GM19351 (cell line): ENCODE measurements around the gene NCKAP5.

Experiments used
- ATAC-seq: cut with Tn5 transposase; IDR thresholded peaks from one replicate; pipeline ENCODE4 v1.9.1; 2021; ENCODE audit warnings: mild to moderate bottlenecking, moderate library complexity; ENCODE audit not compliant: unreplicated experiment

Gene NCKAP5

GRCh38 chr2:133360190-133360589 lies 208.1 kb downstream of the NCKAP5 start:
- ATAC-seq, result no peak

DNA sequence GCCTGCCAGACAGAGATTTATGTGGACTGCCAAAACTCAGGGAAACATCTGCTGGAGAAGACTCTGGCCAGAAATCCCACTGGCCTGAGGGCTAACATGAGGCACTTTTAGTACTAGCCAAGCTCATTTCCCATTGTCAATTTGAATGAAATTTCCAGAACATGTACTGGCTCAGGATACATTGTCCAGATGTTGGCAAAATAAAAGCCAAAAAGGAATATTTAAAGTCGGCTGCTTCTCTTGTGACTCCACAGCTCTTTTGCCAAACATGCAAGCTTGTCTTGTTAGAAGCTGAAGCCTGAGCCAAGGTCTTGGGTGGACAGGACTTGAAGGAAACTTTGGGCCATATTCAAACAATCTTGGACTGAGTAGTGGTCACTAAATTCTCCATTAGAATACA lies 215.5 kb downstream of the NCKAP5 start:
- no peak for ATAC-seq

DNA sequence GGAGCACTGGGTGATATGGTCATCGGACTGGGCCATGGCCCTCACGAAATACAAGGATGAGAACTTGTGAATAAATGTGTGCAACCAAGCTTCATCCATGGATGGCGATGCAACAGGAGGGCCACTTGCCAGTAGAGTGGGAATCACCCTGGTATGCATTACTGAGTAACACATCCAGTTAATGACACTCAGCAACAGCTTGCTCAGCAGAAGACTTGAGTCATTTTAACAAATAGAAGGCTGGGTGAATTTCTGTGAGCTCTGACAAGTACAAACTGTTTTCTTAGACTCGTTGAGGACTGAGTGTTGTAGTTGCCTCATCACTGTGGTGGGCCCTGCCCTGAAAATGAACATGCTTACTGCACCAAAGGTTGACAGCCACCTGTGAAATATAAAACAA lies 221.6 kb downstream of the NCKAP5 start:
- no peak for ATAC-seq

DNA sequence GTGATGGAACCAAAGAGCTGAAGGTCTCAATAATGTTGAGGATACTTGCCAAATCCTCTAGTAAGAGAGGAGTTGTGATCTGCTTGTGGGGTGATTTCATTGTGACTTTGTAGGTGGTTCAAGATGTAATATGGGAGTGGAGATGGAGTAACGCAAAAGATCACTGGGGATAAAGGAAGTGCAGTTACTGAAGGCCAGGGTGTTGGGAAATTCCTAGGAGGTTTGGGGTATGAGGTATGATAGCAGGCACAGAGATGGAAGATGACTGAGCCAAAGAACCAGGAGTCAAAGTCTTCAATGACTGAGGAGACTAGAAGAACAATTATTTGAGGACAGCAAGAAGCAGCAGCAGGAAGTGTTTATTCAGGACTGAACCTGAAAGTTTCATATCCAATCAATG lies 222.6 kb downstream of the NCKAP5 start:
- ATAC-seq, result no peak

GRCh38 chr2:133344849-133345248 lies 223.4 kb downstream of the NCKAP5 start:
- ATAC-seq, result no peak

DNA sequence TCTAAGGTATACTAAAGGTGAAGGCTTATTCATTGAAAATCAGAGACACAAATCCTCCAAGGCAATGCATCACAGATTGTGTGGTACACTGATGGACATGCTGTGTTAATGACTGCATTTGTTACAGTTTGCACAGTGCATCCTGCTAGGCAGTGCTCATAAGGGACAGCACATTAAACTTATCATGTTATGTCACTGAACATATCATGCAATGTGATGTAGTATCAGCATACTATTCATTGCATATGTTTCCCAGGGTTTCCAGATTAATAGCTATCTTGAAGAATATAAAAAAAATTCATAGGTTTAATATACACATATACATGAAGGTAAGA lies 225.3 kb downstream of the NCKAP5 start:
- ATAC-seq, result no peak

GRCh38 chr2:133342286-133343017 lies 225.8 kb downstream of the NCKAP5 start:
- no peak for ATAC-seq

GRCh38 chr2:133341575-133341974 lies 226.7 kb downstream of the NCKAP5 start:
- no peak for ATAC-seq

- no peak for ATAC-seq
These were observed 230.0 kb downstream of the NCKAP5 start for GRCh38 chr2:133338224-133338623.

GRCh38 chr2:133334923-133335322 lies 233.3 kb downstream of the NCKAP5 start:
- ATAC-seq, result no peak

- no peak for ATAC-seq
These were observed 235.1 kb downstream of the NCKAP5 start for GRCh38 chr2:133333181-133333580.

DNA sequence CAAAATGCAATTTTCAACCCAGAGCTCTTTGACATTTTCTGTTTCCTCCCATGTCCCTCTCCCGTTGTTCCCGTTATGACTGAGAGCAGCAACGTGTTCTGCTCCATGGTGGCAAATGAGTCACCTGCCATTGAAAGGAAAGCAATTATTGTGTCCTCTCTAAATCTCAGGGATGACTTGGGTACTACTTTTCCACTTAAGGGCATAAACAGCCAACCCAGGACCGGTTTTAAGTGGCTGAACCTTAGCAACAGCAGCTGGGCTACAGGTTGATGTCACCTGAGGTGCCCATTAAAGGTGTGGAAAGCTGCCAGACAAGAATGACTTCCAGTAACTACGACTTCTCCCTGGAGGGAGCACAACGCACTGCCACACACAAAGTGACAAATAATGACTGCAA lies 236.8 kb downstream of the NCKAP5 start:
- no peak for ATAC-seq

- ATAC-seq, result no peak
These were observed 241.4 kb downstream of the NCKAP5 start for GRCh38 chr2:133326652-133327397.

GRCh38 chr2:133324150-133324561 lies 244.1 kb downstream of the NCKAP5 start:
- no peak for ATAC-seq

DNA sequence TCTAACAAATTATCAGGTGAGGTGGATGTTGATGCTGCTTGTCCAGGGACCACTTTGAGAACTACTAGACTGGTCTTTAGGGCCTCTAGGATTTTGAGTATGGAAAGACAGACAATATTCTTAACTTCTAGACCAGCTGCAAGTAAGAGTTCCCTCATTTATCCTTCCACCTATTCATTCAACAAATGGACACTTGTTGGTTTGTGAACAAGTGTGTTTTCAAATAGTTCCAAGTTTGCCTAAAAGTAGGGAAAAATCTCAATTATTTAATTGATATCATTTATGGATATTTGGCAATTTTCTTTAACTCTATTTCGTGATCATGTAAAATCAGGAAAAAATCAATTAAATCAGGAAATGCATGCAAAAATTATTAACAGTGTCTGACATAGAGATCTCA lies 245.4 kb downstream of the NCKAP5 start:
- no peak for ATAC-seq

DNA sequence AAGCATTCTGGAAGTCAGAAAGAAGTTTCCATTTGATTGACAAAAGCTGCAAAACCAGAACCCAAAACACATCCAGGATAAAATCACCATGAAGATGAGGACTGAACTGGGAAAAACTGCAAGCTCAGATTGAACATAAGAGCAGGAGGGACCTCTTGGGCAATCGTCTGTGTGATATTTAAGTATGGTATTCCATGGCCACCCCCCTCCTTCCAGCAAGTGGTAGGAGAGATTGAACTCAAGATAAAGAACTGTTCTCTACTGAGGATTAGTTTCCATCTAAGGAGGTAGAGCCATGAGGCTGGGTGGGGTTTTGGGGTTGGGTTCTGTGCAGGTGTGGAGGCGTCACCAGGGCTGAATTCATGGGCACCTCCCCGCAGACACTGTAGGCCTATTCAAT lies 251.1 kb downstream of the NCKAP5 start:
- ATAC-seq, result no peak

DNA sequence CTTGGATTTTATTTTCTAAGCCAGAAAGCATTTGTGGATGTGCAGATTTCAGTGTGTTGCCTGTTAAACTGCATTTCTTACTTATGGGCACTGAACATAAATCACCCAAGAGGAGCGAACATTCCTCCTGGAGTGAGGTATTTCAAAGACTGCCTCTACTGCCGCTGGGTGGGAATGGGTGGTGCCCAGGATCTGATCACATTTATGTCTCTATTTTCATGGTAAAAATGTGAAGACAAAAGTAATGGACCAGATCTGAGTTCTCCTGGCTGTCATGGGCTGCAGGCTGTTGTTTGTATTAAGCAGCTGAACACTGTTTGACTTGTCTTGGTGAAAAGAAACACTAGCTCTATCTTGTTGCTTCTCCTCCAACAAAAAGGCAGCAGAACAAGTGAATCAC lies 251.7 kb downstream of the NCKAP5 start:
- no peak for ATAC-seq

DNA sequence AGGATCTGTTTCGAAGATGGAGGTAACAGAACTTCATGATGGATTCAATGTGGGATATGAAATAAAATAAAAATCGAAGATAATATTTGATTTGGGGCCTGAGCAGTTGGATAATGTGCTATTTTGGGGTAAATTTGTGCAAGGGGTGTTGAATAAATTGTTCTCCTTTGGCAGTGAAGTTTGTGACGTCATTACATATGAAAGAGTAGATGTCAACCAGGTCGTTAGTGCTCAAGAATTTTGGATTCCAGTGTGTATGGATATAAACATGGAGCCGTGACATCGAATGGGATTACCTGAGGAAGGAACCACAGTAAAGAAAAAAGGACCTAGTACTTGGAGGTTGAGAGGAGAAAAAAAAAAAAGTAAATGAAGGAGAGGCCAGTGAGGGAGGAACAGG lies 253.0 kb downstream of the NCKAP5 start:
- ATAC-seq, result no peak

- ATAC-seq, result no peak
These were observed 253.5 kb downstream of the NCKAP5 start for GRCh38 chr2:133314795-133315194.

DNA sequence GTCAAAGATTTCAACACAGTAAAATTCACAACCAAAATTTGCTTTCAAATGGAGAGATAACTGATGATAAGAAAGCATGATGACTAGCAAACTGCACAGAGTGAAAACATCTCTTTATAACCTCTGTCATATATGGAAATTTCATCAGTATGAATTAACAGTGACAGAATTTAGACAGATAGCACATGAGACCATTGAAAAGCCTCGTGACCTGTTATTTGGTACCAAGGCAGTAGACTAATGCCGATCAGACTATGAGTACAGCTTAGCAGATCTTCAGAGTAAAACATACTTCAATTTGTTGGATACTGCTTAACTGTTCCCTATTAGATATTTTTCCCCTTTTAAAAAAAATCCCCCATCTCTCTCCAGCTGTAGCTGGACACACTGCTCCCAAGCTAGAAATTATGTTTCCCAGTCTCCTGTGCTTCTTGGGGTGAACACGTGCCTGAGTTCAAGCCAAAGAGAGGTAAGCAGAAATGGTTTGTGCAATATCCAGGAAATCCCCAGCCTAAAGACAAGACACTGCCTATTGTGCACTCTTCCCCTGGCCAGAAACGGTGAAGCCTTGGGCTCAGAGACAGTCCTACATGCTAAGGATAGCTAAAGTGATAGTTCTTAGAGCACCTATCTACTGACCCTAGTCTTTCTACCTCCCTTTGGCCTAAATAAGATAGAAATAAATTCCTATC lies 256.1 kb downstream of the NCKAP5 start:
- ATAC-seq, result no peak

GRCh38 chr2:133306236-133306635 lies 262.0 kb downstream of the NCKAP5 start:
- no peak for ATAC-seq

DNA sequence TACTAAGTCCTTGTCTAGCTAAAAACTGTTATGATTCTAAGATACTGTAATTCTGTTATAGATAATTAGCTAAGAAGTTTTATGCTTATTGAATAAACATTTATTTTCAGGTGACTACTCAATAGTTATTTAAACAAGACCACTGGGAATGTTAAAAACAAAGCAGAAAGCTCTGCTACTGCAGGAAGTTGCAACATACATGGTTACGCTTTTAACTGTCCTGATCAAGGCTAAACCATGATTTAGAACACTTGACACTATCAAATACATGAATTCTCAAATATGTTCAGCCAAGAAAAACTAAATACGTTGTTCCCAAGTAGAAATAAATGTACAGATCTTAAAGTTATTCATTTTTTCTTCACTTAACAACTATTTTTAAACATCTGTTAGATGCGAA lies 263.9 kb downstream of the NCKAP5 start:
- no peak for ATAC-seq
